NOMO-1 (cell line): ENCODE results near the gene ENTPD2.
A peak's percentile ranks its signal among the peaks of the same experiment; 100 is the strongest.

Source experiments
- DNase-seq, 2 experiments: peaks; one replicate each; lab custom pipeline; 2025; ENCODE audit not compliant: unreplicated experiment in 2 of 2; lab: John Stamatoyannopoulos, UW

ENTPD2 gene

DNA sequence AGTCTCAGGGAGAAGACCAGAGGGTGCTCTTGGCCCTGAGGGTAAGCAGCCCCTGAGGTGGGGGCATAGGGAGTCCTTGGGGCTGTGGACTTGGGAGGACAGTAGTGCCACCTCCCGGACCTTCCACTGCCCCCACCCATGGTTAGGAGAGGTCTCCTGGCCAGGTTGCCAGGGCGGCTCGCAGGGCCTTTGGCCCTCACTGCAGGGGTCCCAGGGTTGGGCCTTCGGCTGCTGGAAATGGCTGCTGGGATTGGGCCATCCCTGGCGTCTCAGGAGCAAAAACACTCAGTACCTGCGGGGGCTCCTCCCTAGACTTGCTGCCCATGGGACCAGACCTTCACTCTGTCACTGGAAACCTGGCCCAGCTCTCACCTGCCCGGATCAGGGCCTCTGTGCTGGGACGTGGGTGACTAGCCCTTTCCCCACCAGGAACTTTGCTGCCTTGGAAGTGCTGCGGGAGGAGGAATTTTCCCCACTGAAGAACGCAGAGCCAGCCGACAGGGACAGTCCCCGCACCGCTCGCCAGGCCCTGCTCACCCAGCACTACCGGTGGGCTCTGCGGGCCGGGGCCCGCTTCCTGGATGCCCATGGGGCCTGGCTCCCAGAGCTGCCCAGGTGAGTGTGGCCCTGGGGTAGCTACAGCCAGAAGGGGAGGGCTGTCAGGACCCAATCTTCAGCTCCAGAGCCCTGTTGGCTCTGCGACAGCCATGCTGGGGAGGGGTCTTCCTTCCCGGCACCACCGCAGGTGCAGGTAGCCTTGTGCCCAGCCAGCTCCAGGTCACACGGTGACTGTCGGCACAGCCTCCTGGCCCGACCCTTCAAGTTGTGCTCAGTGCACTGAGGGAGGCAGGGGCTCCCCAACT is 26.6 kb upstream of the ENTPD2 start:
- no peak for DNase-seq

- no peak for DNase-seq
These were observed 25.5 kb upstream of the ENTPD2 start for GRCh38 chr9:137079401-137079787.

DNA sequence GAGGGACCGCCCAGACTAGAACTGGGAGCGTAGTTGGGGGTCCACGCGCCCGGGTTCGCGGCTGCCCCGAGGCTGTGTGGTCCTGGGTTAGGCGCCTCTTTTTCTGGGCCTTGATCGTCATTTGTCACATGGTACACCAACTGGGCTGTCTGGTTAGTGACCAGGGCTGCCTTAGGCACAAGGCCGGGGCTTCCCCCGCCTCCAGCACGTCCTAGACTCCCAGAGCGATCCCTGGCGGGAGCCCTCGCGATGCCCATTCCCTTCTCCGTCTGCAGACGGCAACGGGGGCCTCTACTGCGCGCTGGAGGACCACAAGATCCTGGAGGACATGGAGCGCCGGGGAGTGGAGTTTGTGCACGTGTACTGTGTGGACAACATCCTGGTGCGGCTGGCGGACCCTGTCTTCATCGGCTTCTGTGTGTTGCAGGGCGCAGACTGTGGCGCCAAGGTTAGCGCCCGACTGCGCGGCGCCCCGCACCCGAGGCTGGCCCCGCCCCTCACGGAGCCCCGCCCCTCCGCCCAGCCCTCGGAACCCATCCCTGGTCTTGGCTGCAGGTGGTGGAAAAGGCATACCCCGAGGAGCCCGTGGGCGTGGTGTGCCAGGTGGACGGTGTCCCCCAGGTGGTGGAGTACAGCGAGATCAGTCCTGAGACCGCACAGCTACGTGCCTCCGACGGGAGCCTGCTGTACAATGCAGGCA is 25.0 kb upstream of the ENTPD2 start:
- DNase-seq = no peak

DNA sequence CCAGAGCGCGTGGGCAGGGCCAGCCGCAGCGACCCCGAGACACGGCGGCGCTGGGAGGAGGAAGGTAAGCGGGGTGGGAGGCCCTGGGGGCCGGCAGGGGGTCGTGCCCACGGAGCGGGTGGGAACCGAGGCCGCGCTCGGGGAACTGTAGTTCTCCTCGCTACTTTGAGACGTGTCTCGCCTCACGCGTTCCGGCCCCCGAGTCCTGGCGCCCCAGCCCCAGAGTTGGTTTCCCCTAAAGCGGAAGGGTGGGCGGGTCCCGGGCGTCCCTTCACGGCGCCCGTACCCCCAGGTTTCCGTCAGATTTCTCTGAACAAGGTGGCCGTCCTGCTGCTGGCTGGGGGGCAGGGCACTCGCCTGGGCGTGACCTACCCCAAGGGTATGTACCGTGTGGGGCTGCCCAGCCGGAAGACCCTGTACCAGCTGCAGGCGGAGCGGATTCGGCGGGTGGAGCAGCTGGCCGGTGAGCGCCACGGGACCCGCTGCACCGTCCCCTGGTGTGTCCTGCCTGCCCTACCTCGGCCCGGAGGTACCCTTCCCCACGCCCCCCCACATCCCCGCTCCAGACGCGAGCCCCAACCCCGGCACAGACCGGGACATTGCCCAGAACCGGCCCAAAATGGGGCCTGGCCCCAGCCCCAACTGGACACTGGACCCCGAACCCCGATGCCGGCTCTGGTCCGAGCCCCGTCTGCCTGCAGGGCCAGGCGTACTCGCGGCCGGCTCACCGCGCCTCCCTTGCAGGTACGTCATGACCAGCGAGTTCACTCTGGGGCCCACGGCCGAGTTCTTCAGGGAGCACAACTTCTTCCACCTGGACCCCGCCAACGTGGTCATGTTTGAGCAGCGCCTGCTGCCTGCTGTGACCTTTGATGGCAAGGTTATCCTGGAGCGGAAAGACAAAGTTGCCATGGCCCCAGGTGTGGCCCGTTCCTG is 24.2 kb upstream of the ENTPD2 start:
- DNase-seq = no peak

- peak; percentile 67 to 82 for DNase-seq
These were observed 23.3 kb upstream of the ENTPD2 start, which contains the start of gene UAP1L1 for GRCh38 chr9:137077010-137077747. Gene UAP1L1, plus strand, starts transcription at chr9:137077517. Its CDS starts 16 bp downstream, at chr9:137077533.

DNA sequence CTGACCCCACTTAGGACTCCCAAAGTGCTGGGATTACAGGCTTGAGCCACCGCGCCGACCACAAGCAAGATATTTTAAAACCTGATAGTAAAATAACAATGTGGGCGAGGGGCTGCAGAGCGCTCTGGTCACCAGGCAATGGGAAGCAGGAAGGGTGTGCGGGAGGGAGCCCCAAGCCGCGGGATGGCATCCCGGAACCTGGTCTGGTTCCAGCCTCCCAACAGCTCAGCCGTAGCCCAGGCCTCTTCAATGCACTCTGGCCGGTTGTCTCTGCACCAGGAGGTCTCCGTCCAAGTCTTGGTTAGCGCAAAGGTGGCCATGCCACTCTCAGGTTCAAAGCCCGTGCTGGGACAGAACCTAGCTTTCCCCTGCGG is 22.8 kb upstream of the ENTPD2 start:
- no peak for DNase-seq

GRCh38 chr9:137075275-137075775 is 21.5 kb upstream of the ENTPD2 start:
- DNase-seq = peak in 1 of 2 experiments; percentile 33

- DNase-seq = no peak
These were observed 20.9 kb upstream of the ENTPD2 start for GRCh38 chr9:137074657-137075274.

DNA sequence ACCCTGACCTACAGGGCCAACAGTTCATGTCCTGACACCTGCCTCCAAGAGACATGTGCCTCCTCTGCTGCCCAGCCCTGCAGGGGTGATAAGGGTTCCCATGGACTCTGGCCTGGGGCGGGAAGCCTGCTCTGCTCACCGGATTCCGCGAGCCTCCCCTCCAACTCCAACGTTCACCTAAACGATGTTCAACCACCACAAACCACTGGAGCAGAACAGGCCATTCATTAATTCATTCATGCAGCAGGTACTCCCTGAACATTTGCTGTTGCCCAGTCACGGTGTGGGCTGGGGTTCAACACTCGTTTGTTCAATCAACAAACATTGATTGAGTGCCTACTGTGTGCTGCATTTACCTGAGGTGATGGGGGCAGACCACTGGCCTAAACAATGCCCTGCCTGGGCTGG is 20.1 kb upstream of the ENTPD2 start:
- no peak for DNase-seq

DNA sequence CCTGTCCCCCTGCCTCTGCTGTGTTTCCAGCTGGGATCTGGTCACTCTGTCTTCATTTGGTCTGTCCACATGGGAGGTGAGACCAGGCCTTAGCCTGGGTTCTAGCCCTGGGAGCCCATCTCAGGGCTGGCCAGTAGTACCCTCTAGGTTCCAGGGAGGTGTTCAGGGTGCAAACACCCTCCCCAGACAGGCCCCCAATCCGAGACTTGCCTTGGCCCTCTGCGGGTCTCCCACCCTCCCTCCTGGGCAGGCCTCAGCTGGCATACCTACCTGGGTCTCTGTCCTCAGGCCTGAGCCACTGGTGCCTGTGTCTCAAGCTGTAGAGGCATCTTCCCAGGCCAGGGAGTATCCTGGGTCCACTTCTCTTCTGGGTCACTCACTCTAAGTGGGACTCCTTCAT is 17.4 kb upstream of the ENTPD2 start:
- DNase-seq = no peak

DNA sequence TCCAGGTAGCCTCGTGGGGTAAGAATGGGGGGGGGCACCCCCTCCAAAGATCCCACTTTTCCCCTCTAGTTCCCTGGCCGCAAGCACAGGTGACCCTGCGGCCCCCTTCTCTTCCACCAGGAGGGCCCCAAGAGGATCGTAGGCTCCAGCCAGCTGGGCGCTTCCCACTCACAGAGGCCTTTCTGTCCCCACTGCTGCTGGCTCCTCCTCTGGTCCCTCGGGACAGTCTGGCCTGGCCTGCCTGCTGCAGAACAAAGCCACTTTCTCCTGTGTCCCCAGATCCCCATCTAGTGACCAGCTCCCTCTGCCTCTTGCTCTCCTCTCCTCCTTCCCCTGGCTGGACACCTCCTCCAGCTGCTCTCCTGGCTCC is 17.0 kb upstream of the ENTPD2 start:
- DNase-seq = peak; percentile 40 to 75

- peak; percentile 98 to 99 for DNase-seq
These were observed 16.5 kb upstream of the ENTPD2 start, which contains the start of gene SAPCD2 for GRCh38 chr9:137070201-137070905. Gene SAPCD2, minus strand, starts transcription at chr9:137070557. Its CDS starts 97 bp downstream, at chr9:137070460.

DNA sequence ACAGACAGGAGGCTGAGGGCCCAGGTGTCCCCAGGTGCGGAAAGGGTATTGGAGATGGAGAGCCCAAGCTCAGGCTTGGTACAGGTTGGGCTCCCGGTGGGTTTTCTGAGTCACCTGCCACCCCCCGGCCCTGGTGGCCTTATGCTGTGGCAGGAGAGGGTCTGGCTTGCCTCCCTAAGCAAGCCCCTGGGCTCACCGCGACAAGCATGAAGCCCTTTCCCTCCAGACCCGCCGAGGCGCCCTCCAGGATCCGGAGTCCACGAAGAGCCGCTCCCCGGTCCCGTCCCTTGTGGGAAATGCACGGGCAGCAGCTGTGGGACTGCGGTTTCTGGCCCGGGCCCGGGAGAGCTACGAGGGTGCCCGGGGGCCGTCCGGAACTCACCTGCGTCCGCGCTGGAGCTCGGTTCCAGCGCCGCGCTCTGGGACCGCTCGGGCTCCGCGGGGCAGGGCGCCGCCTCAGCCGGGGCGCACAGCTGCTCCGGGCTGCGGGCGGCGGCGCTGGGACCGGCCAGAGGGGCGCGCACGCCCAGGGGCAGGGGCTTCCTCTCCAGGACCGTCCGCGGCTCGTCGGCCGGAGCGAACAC is 15.7 kb upstream of the ENTPD2 start:
- DNase-seq = no peak

DNA sequence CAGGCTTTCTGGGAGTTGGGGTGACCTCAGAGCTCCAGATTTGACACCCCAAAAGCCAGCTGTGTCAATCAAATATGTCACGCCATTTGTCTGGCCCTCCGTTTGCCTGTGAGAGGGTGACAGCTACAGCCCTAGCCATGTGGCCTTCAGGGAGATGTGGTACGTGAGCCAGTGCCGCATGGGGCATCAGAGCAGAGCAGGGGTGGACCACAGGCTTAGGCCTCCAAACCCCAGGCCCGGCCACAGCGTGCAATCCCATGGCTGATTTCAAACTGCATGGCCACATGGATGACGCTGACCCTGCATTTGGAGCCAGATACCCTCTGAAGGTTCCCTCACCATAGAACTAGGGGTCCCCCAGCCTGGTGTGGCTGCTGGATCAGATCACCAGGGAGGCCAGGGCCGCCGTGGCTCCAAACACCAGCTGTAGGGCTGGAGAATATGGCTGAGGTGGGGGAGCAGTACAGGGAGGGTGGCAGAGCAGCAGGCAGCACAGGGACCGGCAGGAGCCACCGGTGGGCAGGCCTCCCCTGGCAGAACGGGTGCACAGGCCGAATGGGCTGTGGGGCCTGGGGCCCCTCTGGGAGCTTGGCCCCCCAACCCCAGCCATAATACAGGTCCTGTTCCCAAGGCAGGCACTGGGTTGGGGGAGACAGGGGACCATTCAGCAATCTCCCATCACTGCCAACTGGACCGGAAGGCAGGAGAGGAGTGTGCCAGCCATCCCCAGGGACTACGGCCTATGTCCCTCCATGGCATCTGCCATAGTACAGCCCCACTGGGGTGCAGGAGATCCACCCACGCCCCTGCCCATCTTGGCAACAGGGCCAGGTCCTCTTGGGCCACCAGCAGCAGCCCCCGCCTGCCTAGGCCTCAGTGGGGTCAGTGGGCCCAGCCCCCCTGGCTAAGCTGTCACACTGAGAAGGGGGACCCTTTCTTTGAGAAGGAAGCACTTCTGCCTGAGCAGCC is 15.0 kb upstream of the ENTPD2 start:
- no peak for DNase-seq

DNA sequence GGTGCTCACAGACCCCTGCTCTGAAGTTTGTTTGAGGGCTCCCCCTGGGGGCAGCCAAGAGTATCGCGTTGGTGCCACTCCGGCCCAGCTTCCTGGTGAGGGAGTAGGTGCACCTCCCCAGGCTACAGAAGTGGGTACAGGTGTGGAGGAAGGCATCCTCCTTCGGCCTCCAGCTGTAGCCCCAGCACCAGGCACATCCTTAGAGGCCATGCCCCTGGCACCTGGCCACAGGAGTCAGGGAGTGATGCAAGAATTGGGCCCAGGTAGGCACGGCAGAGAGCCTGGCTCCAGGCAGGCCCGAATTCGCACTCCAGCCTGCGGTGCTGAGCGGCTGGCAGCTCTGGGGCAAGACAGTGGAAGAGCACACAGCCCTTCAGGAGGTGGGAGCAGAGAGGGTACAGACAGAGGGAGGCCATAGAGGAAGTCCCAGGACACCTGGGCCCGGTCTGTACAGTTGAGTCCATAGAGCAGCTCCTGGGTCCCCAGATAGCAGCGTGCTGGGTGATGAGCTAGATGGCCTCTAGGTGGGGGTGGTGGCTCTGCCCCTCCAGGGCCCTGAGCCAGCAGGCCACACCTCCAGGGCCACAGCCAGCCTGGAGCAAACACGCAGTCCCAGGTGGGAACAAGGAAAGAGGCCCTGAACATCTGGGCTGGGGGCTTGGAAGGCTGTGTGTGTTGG is 14.1 kb upstream of the ENTPD2 start:
- DNase-seq = peak; percentile 78 to 83

- DNase-seq = no peak
These were observed 12.4 kb upstream of the ENTPD2 start for GRCh38 chr9:137066096-137066861.
